Gastrocnemius medialis (tissue), 4 donors: Measurements from ENCODE around the gene FDX1. TPM values are rescaled to one million over a fixed set of nuclear protein-coding genes. Genes with fewer than 3 reads are reported as not detected.

Experiments used
- ATAC-seq, 2 donors: fragments of 150-250 bp; one replicate each; pipeline ENCODE4 v1.9.1; 2016
- DNase-seq, 2 donors: peaks; one replicate each; pipeline ENCODE4 v3.0.0-alpha.2; 2019
- H3K27ac ChIP-seq, 4 donors: fragments of 200-600 bp; sonication (generic); 1 replicate in 1 of 4; 2 replicates in 3 of 4; pipeline ENCODE4 v1.5.1; 2016 to 2018; ENCODE audit warnings: mild to moderate bottlenecking in 2 of 4, moderate library complexity in 1 of 4
- H3K27me3 ChIP-seq, 3 donors: fragments of 200-600 bp; sonication (generic) in 2 of 3; 1 replicate in 1 of 3; 2 replicates in 2 of 3; pipeline versions ENCODE4 v1.5.1 to v1.6.0; 2016 to 2019; ENCODE audit warnings: mild to moderate bottlenecking in 1 of 3, moderate library complexity in 1 of 3
- H3K36me3 ChIP-seq, 2 donors: fragments of 200-600 bp; sonication (generic) in 1 of 2; one replicate each; pipeline ENCODE4 v1.5.1; 2017 to 2018
- H3K4me1 ChIP-seq, 2 donors: fragments of 200-600 bp; sonication (generic) in 1 of 2; one replicate each; pipeline ENCODE4 v1.5.1; 2016 to 2017; ENCODE audit warnings: mild to moderate bottlenecking in 2 of 2
- H3K4me3 ChIP-seq, 4 donors: fragments of 200-600 bp; sonication (generic) in 3 of 4; 1 replicate in 1 of 4; 2 replicates in 3 of 4; pipeline ENCODE4 v1.5.1; 2016 to 2019; ENCODE audit warnings: mild to moderate bottlenecking in 2 of 4
- H3K9me3 ChIP-seq, 3 donors: fragments of 200-600 bp; sonication (generic) in 2 of 3; 1 replicate in 1 of 3; 2 replicates in 2 of 3; pipeline ENCODE4 v1.5.1; 2016 to 2019
- CTCF ChIP-seq, 5 experiments: fragments of 450-650 bp in 3 of 5; fragments of 200-600 bp in 2 of 5; sonication (generic) in 2 of 5; IDR thresholded peaks in 4 of 5; conservative IDR thresholded peaks in 1 of 5; 1 replicate in 4 of 5; 2 replicates in 1 of 5; pipeline ENCODE4 v1.5.1; 2016 to 2019; ENCODE audit warnings: antibody characterized with exemption in 5 of 5, mild to moderate bottlenecking in 3 of 5, moderate library complexity in 3 of 5
- POLR2A ChIP-seq, 2 donors: fragments of 450-650 bp; IDR thresholded peaks; one replicate each; pipeline ENCODE4 v1.6.1; 2017; ENCODE audit warnings: antibody characterized with exemption in 2 of 2, mild to moderate bottlenecking in 2 of 2, moderate library complexity in 2 of 2
- in situ Hi-C, 4 donors: fragments of 200-750 bp; cut with MboI; loops; one replicate each; pipeline versions ENCODE4 v1.15.0 to v1.8.0; 2017; ENCODE audit warnings: low sequenced_read_pairs in 4 of 4
- intact Hi-C: fragments of 100-400 bp; cut with DNase I; formaldehyde crosslinking; loops from one replicate; pipeline ENCODE4 v1.15.1; 2023; ENCODE audit warnings: low total_unique reads
- total RNA-seq, 4 donors: library from RNA; depleted of rRNA; stranded (reverse); fragments of >200 nt; gene quantifications; one replicate each; pipeline versions ENCODE4 v1.1.0 to v1.2.3, GENCODE V29; 2016

FDX1 gene
- total RNA-seq, 4 donors from 2014 or later = 13.3 to 25.0 (median 21.3) TPM

- DNase-seq (no peak), ATAC-seq (no peak)
- H3K36me3 ChIP-seq = no peaks in the 10 kb centered on the region
- H3K27me3 ChIP-seq = no peaks in the 10 kb centered on the region
- TF ChIP-seq CTCF (IDR thresholded peaks at IDR 0.05 in 4 of 5, conservative IDR thresholded peaks at IDR 0.05 in 1 of 5) (no peak), POLR2A (IDR thresholded peaks at IDR 0.05) (no peak)
- intact Hi-C loops (loop anchor here (5.0 kb wide), 1 partner anchor 786 kb away; no protein-coding TSS in a partner anchor), in situ Hi-C loops (no loop called here)
- no peak overlapping the region for H3K4me3 ChIP-seq
- peaks cover 0 to 22% of the 10 kb centered on the region in 2 donors for H3K4me1 ChIP-seq
- no peak overlapping the region for H3K27ac ChIP-seq
- no peaks in the 10 kb centered on the region for H3K9me3 ChIP-seq
Observed at GRCh38 chr11:110446594-110446993, 16.8 kb downstream of the FDX1 start.

DNA sequence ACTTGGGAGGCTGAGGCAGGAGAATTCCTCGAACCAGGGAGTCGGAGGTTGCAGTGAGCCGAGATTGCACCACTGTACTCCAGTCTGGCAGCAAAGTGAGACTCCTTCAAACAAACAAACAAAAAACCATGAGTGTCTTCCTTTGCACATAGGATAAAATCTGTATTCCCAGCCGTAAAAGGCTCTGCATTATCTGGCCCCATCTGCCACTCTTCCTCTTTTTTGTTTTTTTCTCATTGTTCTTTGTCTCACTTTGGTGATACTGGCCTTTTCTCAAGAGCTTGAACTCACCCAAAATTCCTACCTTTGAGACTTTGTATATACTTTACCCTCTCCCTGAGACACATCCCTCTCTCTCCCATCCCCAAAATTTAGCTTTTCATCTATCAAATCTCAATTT, 17.6 kb downstream of the FDX1 start:
- no peak overlapping the region for H3K4me3 ChIP-seq
- peaks cover 0 to 22% of the 10 kb centered on the region in 2 donors for H3K4me1 ChIP-seq
- no peak overlapping the region for H3K27ac ChIP-seq
- DNase-seq (no peak), ATAC-seq (no peak)
- H3K9me3 ChIP-seq = no peaks in the 10 kb centered on the region
- H3K36me3 ChIP-seq = no peaks in the 10 kb centered on the region
- intact Hi-C loops = loop anchor here (5.0 kb wide), 1 partner anchor 785 kb away; no protein-coding TSS in a partner anchor
- TF ChIP-seq POLR2A (IDR thresholded peaks at IDR 0.05) (no peak), CTCF (IDR thresholded peaks at IDR 0.05 in 4 of 5, conservative IDR thresholded peaks at IDR 0.05 in 1 of 5) (no peak)
- H3K27me3 ChIP-seq = no peaks in the 10 kb centered on the region
- in situ Hi-C loops = no loop called here

GRCh38 chr11:110447897-110448745, 18.4 kb downstream of the FDX1 start:
- H3K4me3 ChIP-seq = no peak overlapping the region
- no peaks in the 10 kb centered on the region for H3K9me3 ChIP-seq
- DNase-seq = no peak
- peak in 3 of 5 experiments; percentile 7 to 44 (median 12) for TF ChIP-seq CTCF (IDR thresholded peaks at IDR 0.05 in 4 of 5, conservative IDR thresholded peaks at IDR 0.05 in 1 of 5)
- TF ChIP-seq POLR2A (IDR thresholded peaks at IDR 0.05) = no peak
- H3K36me3 ChIP-seq = no peaks in the 10 kb centered on the region
- H3K4me1 ChIP-seq = peaks cover 0 to 22% of the 10 kb centered on the region in 2 donors
- no peak overlapping the region for H3K27ac ChIP-seq
- H3K27me3 ChIP-seq = no peaks in the 10 kb centered on the region
- in situ Hi-C loops (no loop called here), intact Hi-C loops (loop anchor here (5.0 kb wide), 1 partner anchor 784 kb away; no protein-coding TSS in a partner anchor)
- no peak for ATAC-seq

DNA sequence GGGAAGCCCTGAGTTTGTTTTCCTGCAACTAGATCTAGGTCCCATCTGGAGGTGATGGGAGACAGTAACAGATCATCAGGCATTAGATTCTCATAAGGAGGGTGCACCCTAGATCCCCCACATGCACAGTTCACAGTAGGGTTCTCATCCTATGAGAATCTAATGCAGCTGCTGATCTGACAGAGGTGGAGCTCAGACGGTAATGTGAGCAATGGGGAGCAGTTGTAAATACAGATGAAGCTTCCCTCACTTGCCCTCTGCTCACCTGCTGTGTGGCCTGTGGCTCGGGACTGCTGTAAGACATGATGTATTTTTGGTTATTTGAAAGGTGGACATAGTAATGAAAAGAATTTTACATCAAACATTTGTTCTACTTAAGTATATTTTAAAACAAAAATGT, 20.5 kb downstream of the FDX1 start:
- intact Hi-C loops (no loop called here), in situ Hi-C loops (loop anchor here in 2 of 4 donors (10.0 to 25.0 kb wide), 2 partner anchors 785 to 787 kb away; partner anchors contain the start of gene POU2AF2 (in 1 of the 2))
- H3K9me3 ChIP-seq = no peaks in the 10 kb centered on the region
- H3K4me1 ChIP-seq = peaks cover 0 to 16% of the 10 kb centered on the region in 2 donors
- no peaks in the 10 kb centered on the region for H3K27me3 ChIP-seq
- H3K27ac ChIP-seq = no peak overlapping the region
- no peak overlapping the region for H3K4me3 ChIP-seq
- TF ChIP-seq POLR2A (IDR thresholded peaks at IDR 0.05) (no peak), CTCF (IDR thresholded peaks at IDR 0.05 in 4 of 5, conservative IDR thresholded peaks at IDR 0.05 in 1 of 5) (no peak)
- DNase-seq = no peak
- no peak for ATAC-seq
- no peaks in the 10 kb centered on the region for H3K36me3 ChIP-seq
